Measurements from ENCODE around the gene CBX2. TPM values are rescaled to one million over a fixed set of nuclear protein-coding genes. Genes with fewer than 3 reads are reported as not detected.
"Not testable (repeated sequence)": the region's sequence is repeated elsewhere in the genome, so short reads cannot be mapped to it uniquely, and the experiment has no call there.

Gene CBX2
- total RNA-seq, 1 experiment from 2014 or later: 79.4 TPM

GRCh38 chr17:79771276-79771675, 6.7 kb upstream of the CBX2 start:
- H3K79me1 ChIP-seq (ENCODE audit: insufficient read depth, low read depth, low read length, poor library complexity, severe bottlenecking): no peaks in the 10 kb centered on the region
- H3T11ph ChIP-seq (ENCODE audit: low read length): no peak overlapping the region
- H2BK15ac ChIP-seq (ENCODE audit: low read depth, low read length): no peak overlapping the region
- no peaks in the 10 kb centered on the region for H3K23me2 ChIP-seq (ENCODE audit: insufficient read length, low read depth, low read length, poor library complexity, severe bottlenecking)
- H4K91ac ChIP-seq (ENCODE audit: insufficient read length, low read depth, low read length): no peak overlapping the region
- H3K23ac ChIP-seq (ENCODE audit: insufficient read length, low read depth, low read length): no peak overlapping the region
- WGBS (ENCODE audit: extremely low coverage, insufficient read length, low lambda C conversion rate): no CpG with 5 or more reads among the region's 6 CpGs
- H2AFZ ChIP-seq (ENCODE audit: low read length): no peak overlapping the region
- TF ChIP-seq, protein P1, sequence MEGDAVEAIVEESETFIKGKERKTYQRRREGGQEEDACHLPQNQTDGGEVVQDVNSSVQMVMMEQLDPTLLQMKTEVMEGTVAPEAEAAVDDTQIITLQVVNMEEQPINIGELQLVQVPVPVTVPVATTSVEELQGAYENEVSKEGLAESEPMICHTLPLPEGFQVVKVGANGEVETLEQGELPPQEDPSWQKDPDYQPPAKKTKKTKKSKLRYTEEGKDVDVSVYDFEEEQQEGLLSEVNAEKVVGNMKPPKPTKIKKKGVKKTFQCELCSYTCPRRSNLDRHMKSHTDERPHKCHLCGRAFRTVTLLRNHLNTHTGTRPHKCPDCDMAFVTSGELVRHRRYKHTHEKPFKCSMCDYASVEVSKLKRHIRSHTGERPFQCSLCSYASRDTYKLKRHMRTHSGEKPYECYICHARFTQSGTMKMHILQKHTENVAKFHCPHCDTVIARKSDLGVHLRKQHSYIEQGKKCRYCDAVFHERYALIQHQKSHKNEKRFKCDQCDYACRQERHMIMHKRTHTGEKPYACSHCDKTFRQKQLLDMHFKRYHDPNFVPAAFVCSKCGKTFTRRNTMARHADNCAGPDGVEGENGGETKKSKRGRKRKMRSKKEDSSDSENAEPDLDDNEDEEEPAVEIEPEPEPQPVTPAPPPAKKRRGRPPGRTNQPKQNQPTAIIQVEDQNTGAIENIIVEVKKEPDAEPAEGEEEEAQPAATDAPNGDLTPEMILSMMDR (conservative IDR thresholded peaks at IDR 0.05): no peak
- no peaks in the 10 kb centered on the region for H3K27me3 ChIP-seq (ENCODE audit: insufficient read depth, low read length)
- no peak overlapping the region for H3K56ac ChIP-seq (ENCODE audit: insufficient read length, low read depth, low read length)
- H3K27ac ChIP-seq (ENCODE audit: insufficient read length, low read depth, low read length): no peak overlapping the region
- no peak overlapping the region for H3K4me2 ChIP-seq (ENCODE audit: insufficient read depth, insufficient read length, low read length)
- no peak overlapping the region for H3K18ac ChIP-seq (ENCODE audit: insufficient read length, low read depth, low read length)
- peaks cover 15 to 23% of the 10 kb centered on the region in 2 experiments for H3K4me1 Mint-ChIP-seq
- no peaks in the 10 kb centered on the region for H3K36me3 Mint-ChIP-seq (ENCODE audit: insufficient read depth in 1 of 3, low read depth in 3 of 3)
- no peak overlapping the region for H2BK20ac ChIP-seq (ENCODE audit: low read depth, low read length, poor library complexity, severe bottlenecking)
- no peaks in the 10 kb centered on the region for H3K4me1 ChIP-seq (ENCODE audit: insufficient read depth, low read length)
- H3K27me3 Mint-ChIP-seq (ENCODE audit: low read depth): peaks cover 52% of the 10 kb centered on the region
- H4K8ac ChIP-seq (replicated peaks; ENCODE audit: insufficient read length, low read depth, low read length): no peak overlapping the region
- no peak overlapping the region for H2AK5ac ChIP-seq (ENCODE audit: insufficient read length, low read length)
- H2BK120ac ChIP-seq (ENCODE audit: low read depth, low read length, poor library complexity, severe bottlenecking): no peak overlapping the region
- H3K9me3 ChIP-seq (ENCODE audit: control insufficient read depth, low read depth, low read length): no peaks in the 10 kb centered on the region
- no peaks in the 10 kb centered on the region for H3K9me3 Mint-ChIP-seq
- no peaks in the 10 kb centered on the region for H3K79me2 ChIP-seq (ENCODE audit: insufficient read depth, low read length)
- no peak for DNase-seq
- no peak overlapping the region for H2BK5ac ChIP-seq (ENCODE audit: insufficient read length, low read length)
- no peak overlapping the region for H3K9ac ChIP-seq (ENCODE audit: extremely low read depth, insufficient read length, low read length)
- H4K20me1 ChIP-seq (ENCODE audit: control insufficient read depth, insufficient read depth, insufficient read length): no peaks in the 10 kb centered on the region
- no peak overlapping the region for H3K27ac Mint-ChIP-seq
- H2BK12ac ChIP-seq (ENCODE audit: insufficient read length, low read depth, low read length): no peak overlapping the region
- H3K14ac ChIP-seq (ENCODE audit: insufficient read depth, low read length): no peak overlapping the region
- no peak overlapping the region for H3K4ac ChIP-seq (ENCODE audit: low read depth, low read length)
- no peak overlapping the region for H4K5ac ChIP-seq (ENCODE audit: insufficient read length, low read depth, low read length)
- no peak overlapping the region for H3K4me3 Mint-ChIP-seq

DNA sequence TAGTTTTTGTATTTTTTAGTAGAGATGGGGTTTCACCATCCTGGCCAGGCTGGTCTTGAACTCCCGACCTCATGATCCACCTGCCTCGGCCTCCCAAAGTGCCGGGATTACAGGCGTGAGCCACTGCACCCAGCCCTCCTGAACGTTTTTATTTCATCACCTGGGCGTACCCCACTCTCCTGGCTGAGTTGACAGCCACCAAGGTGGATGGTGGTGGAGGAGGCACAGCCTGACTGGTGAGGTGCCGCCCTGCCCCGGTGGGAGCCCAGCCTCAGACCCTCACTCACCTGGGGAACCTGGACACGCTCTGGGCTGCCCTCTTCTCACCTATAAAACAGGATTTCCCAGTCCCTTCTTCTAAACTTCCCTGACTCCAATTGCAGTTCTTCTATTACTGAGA, 5.2 kb upstream of the CBX2 start:
- peaks cover 53% of the 10 kb centered on the region for H3K27me3 Mint-ChIP-seq (ENCODE audit: low read depth)
- not testable (repeated sequence) for H3K27ac Mint-ChIP-seq; H2BK120ac ChIP-seq (ENCODE audit: low read depth, low read length, poor library complexity, severe bottlenecking); H4K20me1 ChIP-seq (ENCODE audit: control insufficient read depth, insufficient read depth, insufficient read length); H3K23ac ChIP-seq (ENCODE audit: insufficient read length, low read depth, low read length); H3K9me3 Mint-ChIP-seq; DNase-seq; H3T11ph ChIP-seq (ENCODE audit: low read length); H4K8ac ChIP-seq (replicated peaks; ENCODE audit: insufficient read length, low read depth, low read length); H2BK5ac ChIP-seq (ENCODE audit: insufficient read length, low read length); H3K79me1 ChIP-seq (ENCODE audit: insufficient read depth, low read depth, low read length, poor library complexity, severe bottlenecking); H3K79me2 ChIP-seq (ENCODE audit: insufficient read depth, low read length); H3K27ac ChIP-seq (ENCODE audit: insufficient read length, low read depth, low read length); H3K23me2 ChIP-seq (ENCODE audit: insufficient read length, low read depth, low read length, poor library complexity, severe bottlenecking); H3K4ac ChIP-seq (ENCODE audit: low read depth, low read length); H3K4me3 Mint-ChIP-seq; H3K4me1 ChIP-seq (ENCODE audit: insufficient read depth, low read length); H2AK5ac ChIP-seq (ENCODE audit: insufficient read length, low read length); H3K18ac ChIP-seq (ENCODE audit: insufficient read length, low read depth, low read length); H3K14ac ChIP-seq (ENCODE audit: insufficient read depth, low read length); H2AFZ ChIP-seq (ENCODE audit: low read length); H2BK20ac ChIP-seq (ENCODE audit: low read depth, low read length, poor library complexity, severe bottlenecking); H4K91ac ChIP-seq (ENCODE audit: insufficient read length, low read depth, low read length); H3K27me3 ChIP-seq (ENCODE audit: insufficient read depth, low read length); H3K56ac ChIP-seq (ENCODE audit: insufficient read length, low read depth, low read length); H3K36me3 Mint-ChIP-seq (ENCODE audit: insufficient read depth in 1 of 3, low read depth in 3 of 3); H3K9me3 ChIP-seq (ENCODE audit: control insufficient read depth, low read depth, low read length); H4K5ac ChIP-seq (ENCODE audit: insufficient read length, low read depth, low read length); H2BK15ac ChIP-seq (ENCODE audit: low read depth, low read length); H2BK12ac ChIP-seq (ENCODE audit: insufficient read length, low read depth, low read length); H3K9ac ChIP-seq (ENCODE audit: extremely low read depth, insufficient read length, low read length); H3K4me2 ChIP-seq (ENCODE audit: insufficient read depth, insufficient read length, low read length)
- peaks cover 26 to 30% of the 10 kb centered on the region in 2 experiments for H3K4me1 Mint-ChIP-seq
- no CpG with 5 or more reads among the region's 9 CpGs for WGBS (ENCODE audit: extremely low coverage, insufficient read length, low lambda C conversion rate)
